ENCODE measurements around the gene MGMT.

The MGMT gene

DNA sequence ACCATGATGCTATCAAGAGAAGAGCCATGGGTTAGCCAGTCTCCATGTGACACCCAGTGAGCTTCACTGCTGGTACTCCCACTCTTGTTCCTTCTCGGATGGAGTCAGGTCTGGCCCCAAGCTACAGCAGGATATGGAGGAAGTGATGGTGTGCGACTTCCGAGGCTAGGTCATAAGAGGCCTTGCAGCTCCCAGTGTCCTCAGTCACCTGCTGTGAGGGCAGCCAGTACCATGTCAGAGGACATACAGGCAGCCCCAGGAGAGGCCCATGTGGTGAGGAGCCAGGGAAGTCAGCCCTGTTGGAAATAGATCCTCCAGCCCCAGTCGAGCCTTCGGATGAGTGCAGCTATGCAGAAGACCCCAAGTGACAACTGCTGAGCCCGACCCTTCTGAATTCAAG lies 260.0 kb downstream of the MGMT start:
- no peak for DNase-seq (ENCODE audit: low read depth in 3 of 3, low spot score in 1 of 3)

DNA sequence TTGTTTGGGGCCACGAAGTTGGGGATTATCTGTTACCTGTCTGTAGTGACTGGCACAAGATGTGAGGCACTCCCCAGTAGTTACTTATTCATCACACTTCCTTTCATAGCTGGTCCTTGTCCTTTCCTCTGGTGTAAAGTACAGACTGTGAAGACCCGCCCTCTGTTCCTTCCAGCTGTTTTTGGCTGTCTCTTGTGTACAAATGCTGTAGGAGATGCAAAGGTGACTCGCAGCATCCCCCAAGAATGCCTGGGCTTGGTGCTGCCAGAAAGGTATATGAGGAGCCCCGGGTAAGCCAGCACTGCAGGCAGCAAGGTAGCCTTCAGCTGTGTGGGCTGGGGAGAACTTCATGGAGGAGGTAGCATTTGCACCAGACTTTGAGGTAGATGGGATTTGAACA lies 260.5 kb downstream of the MGMT start:
- DNase-seq (ENCODE audit: low read depth in 3 of 3, low spot score in 1 of 3): no peak

DNA sequence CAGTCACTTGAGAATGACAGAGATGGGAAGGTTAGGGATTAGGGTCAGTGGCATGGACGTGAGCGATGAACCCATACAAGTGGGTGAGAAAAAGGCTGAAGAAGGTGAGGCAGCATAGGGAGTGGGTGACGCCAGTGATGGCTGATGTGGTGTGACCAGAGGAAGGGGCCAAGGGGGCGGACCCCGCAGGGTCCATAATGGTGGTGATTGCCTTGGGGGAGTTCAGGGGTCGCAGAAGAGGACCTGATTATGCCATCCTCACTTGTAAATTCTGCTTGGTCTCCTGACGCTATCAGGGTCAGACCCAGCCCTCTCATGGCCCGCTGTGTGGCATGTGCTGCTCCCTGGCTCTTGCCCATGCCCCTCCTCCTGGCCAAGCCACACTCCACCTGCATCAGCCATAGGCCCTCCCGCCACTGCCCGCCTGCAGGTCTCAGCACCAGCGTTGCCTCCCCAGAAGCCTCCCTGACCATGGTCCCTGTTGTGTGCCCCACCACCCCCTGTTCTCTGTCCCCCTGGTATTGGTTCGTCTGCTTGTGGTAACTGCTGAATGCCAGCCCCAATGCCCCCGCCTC lies 261.3 kb downstream of the MGMT start:
- no peak for DNase-seq (ENCODE audit: low read depth in 3 of 3, low spot score in 1 of 3)

DNA sequence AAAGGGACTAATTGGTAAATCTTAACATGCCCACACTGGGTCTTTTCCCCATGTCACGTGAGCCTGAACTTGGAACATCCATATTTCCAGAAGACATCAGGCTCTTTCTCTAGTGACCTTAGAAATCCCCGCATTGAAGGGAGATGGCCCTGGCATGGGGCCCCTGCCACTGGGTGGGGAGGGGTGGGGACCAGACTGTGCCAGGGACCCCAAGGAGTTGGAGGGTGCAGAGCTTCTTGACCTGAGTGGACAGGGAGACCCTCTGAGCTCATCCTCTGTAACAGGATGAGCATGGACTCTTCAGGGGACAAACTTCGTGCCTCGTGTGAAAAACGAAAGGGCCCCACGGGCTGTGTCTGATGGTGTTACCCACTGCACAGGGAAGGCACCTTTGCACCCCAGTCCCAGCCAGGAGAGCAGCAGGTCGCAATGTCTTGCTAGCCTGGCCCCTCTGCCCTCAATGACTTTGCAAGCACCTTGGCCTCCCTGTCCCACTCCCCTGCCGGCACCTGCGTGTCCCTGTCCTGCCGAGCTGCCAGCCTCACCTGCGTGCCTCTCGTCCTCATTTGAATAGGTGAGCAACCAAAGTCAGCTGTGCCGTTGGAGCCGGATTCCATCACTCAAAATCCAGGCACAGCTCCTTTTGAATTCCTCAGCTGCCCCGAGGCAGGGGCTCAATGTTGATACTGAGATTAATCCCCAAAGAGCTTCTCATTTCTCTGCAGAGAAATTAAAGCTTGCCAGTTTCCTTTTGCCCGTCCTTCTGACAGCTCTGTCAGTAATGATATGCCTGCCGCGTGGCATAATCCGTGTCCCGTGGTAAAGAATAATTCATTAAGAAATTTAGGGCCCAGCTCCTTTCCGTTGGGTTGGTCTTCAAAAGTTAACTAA lies 262.1 kb downstream of the MGMT start:
- no peak for DNase-seq (ENCODE audit: low read depth in 3 of 3, low spot score in 1 of 3)

DNA sequence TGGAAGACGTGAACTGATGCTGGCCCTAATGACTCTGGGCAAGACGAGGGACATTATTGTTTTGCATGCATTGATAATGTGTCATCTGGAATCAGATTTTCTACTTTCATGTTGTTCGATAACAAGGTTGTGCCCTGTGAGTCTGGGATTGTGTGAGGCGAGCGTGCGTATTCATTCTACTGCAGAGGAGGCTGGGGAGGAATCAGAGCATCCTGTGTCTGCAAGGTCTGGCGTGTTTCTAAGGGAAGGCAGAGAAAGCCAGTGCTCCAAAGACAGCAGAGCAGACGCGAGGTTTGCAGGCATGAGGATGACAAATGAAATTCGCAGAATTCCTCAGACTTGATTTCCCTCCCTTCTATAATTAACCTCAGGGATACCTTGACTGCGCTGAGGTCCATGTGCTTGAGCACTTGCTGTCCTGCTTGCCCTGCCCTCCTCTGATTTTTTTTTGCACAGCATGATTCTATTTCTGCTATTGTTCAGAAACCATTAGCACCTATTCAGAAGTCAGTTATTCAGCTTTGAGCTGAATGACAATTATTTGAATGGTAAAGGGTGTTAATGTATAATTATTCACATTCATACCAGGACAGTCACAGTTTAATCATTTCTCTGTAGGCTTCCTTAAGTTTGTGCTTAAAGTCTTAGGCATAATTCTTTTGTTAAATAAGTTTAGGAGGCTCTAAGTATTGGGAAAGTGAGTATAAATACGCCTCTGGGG lies 263.4 kb downstream of the MGMT start:
- DNase-seq (ENCODE audit: low read depth in 3 of 3, low spot score in 1 of 3): no peak

DNA sequence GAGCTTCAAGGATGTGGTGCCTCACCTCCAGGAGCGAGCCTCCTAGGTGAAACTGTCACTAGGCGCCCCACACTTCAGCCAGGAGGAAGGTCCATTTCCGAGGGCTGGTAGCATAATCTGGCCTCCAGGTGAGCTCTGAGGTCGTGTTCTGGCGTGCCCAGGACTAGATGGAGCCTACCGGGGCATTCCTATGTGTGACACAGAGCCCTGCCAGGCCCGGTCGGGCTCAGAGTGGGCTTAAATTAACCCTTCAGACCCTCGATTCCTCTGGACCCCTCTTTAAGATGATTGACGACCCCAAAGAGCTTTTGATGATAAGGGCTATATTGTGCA lies 263.9 kb downstream of the MGMT start:
- DNase-seq (ENCODE audit: low read depth in 3 of 3, low spot score in 1 of 3): no peak

DNA sequence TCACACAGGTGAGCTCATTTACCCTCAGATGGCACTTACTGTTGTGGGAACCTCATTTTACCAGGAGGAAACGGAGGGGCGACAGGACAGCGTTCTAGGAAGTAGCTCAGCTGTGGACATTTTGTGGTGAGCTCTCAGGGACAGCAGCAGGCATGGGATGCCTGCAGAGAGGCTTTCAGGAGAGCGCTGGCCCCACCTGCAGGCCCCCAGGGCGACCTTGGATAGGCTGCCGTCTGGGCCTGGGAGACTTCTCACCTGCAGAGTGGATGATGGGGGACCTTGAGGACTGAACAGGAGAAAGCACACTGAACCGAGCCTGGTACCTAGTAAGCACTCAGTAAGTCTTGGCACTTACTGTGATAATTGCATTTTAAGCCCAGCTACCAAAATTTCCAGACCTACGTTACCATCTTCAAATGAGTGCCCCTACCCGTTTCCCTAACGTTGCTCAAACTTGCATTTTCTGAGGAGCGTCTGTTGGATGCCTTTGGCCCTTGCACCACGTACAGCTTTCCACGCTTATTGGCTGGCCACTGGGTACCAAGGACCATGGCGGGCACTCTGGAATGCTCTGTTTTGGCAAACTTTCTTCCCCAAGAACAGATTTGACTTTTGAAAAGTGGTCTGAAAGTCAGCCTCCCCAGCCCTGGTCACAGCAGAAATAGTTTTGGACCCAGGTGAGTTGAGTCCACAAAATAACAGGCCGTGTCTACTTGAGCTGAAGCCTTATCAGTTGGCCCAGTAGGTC lies 273.7 kb downstream of the MGMT start:
- no peak for DNase-seq (ENCODE audit: low read depth in 3 of 3, low spot score in 1 of 3)

DNA sequence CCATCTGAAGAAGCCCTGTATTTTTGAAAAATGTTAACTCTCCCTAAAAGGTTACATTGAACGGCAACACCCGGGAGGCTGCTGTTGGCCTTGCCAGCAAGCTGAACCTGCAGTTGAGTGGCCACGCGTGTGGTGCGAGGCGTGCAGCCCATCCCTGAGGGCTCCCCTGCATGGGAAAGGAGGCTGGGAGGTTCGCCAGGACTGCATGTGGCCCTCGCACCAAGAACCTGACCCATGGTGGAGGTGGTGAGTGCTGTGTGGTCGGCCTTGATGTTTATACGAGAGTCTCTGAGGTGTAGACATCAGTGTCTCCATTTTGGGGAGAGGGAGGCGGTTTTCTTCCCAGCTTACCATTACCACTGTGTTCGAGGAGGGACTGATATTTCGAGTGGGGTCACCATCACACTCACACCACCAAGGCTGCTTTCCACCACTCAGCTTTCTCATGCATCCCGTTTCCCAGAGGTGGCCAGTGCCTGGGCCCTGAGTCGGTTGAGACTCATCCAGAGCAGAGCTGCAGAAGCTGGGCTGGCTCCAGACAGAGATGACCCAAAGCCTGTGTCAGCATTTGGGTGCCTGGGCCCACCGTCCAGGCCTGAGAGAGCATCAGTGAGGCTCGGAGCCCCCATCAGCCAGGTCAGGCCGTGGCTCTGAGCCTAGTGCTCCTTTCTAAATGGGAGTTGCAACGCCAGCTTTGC lies 274.4 kb downstream of the MGMT start:
- no peak for DNase-seq (ENCODE audit: low read depth in 3 of 3, low spot score in 1 of 3)

DNA sequence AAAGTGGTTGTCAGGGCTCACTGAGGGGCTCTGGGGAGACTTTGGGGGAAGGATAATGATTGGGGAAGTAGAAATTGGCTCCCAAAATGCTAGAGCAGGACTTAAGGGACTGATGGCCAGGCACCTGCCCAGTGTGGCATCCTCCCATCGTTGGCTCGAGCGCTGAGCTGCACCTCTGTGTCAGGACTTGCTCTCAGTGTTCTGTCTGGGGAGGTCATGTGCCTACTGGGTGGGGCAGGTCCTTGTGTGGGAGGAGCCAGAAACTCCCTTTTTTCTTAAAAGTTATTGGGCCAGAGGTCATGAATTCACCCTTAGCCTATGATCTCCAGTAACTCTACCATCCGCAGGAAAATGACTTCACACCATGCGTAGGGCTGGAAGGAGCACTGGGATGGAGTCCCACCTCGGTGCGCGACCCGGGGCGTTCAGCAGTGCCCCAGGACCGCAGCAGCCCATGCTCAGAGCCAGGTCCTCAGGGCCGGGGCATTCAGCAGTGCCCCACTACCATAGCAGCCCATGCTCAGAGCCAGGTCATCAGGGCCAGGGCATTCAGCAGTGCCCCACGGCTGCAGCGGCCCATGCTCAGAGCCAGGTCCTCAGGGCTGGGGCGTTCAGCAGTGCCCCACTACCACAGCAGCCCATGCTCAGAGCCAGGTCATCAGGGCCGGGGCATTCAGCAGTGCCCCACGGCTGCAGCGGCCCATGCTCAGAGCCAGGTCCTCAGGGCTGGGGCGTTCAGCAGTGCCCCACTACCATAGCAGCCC lies 275.1 kb downstream of the MGMT start:
- DNase-seq (ENCODE audit: low read depth in 3 of 3, low spot score in 1 of 3): no peak

DNA sequence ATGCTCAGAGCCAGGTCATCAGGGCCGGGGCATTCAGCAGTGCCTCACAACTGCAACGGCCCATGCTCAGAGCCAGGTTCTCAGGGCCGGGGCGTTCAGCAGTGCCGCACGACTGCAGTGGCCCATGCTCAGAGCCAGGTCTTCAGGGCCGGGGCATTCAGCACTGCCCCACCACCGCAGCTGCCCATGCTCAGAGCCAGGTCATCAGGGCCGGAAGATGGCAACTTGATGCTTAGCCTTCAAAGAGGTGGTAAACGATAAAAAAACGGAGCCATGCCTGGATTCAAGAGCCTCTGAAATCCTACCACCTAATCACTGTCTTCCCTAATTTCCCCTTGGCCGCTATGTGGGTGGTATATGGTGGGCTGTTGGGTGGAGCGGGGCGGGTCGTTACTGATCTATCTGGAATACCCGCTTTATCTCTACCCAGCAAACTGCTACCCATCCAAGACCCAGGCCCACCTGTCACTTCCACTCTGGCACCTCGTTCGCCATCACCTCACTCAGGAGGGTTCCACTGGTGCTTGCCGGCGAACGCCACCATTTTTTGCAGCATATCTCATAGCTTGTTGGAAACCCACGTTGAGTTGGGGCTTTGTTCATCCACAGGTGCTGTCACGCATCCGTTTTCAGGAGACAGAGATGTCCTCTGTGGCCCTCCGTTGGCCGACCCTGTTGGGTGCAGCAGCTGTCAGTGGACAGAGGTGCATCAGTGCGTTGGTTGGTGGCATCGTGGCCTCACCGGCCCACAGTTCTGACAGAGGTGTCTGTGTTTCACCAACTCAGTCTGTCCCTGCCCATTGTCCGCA lies 275.9 kb downstream of the MGMT start:
- DNase-seq (ENCODE audit: low read depth in 3 of 3, low spot score in 1 of 3): no peak

DNA sequence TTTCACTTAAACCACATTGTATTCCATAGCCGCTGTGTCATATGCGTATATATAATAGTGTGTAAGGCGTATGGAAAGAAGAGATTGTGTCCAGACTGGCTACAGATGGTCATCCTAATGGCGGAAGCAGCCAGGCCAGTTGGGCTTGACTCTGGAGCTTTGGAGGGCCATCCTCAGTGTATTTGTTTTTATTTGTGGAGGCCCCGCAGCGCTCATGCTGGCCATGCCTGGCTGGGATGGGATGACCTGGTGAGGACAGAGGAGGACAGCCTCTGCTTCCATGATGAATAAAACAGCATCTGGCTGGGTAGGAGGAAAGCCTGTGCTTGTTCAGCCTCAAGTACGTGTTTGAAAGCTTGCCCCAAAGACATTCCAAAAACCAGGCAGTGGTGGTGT lies 276.7 kb downstream of the MGMT start:
- no peak for DNase-seq (ENCODE audit: low read depth in 3 of 3, low spot score in 1 of 3)

DNA sequence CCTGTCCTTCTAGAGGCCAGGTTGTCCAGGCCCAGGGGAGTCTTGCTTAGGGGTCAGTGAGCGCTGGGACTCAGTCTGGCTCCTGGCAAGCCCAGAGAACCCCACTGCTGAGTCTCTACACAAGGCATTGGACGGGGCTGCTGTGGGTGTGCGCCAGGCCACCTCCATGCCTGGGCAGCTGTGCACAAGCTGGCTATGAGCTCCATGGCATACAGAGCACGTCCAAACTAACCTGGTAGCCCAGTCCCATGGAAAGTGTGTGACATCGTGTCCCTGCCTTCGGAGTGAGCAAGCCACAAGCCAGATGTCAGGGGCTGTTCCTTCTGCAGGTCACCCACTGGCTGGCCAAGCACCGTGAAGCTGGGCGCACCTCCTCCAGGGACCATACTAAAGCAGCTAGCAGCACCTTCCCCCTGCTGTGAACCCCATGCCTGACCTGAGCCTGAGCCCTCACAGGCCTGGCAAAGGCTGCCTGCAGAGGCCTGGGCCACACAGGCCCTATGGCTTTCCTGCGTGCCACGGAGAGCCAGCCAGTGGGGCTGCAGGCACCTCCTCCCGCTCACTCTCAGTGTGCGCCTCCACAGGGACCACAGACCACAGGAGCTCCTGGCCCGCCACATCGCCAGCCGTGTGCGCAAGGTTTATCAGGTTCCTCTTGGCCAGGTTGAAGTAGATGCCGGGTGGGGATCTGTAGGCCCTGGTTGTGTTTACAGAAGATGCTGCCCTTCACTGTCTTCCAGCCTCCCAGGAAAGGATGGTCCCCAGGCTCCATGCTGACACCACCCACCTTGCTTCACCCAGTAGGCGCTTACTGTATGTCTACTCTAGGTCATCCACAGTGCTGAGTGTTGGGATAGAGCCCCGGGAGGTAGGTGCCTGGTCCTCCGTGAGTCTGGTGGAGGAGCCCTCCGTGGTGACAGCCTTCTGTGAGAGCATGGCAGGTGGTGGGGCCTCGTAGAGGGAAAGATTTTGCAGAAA lies 277.4 kb downstream of the MGMT start:
- DNase-seq (ENCODE audit: low read depth in 3 of 3, low spot score in 1 of 3): no peak

DNA sequence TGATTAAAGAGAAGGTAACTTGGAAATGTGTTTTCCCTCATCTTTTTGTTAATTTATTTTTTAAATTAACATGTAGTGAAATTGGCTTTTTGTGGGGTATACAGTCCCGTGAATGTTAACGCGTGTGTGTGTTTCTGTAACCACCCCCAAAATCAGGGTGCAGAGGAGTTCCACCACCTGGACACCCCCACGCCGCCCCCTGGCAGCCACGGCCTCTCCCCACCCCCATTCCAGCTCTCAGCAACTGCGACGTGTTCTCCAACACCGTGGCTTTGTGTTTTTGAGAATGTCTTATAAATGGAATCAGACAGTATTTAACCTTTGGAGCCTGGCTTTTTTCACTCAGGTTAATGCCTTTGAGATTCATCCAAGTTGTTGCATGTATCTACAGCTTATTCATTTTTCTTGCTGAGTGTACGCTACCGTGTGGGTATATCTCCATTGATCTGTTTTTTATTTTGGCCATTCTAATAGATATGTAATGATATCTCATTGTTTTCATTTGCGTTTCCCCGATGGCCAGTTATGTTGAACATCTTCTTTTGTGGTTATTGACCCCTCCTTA lies 278.2 kb downstream of the MGMT start:
- no peak for DNase-seq (ENCODE audit: low read depth in 3 of 3, low spot score in 1 of 3)

DNA sequence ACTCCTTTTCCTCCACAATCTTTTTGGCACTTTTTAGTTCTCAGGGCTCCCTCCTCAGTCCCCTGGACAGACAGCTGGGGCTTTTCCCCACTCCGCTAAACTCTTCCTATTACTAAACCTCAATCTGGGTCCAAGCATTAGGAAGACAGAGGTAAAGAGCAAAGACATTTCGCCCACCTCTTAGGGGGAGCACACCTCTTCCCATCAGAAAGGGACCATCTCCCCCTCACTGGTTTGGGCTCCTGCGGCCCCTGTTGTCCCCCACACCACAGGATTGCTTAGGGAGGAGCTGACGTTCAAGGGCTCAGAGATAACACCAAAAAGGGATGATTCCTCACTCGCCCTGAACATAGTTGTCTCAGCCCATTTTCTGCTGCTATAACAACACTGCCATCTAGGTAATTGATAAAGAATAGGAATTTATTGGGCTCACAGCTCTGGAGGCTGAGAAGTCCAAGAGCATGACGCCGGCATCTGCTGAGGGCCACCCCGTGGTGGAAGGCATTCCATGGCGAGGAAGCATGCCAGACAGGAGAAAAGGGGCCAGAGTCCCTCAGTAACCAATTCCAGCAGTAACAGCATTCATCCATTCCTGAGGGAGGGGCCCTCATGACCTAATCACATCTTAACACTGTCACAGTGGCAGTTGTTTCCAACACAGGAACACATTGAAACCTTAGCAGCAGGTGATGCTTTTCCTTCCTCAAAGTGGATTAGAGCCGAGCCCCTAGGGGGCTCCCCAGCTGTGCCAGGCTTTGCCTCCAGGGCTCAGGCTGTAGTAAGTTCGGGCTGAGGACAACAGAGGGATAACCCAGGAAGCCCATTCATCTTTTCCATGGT lies 287.4 kb downstream of the MGMT start:
- no peak for DNase-seq (ENCODE audit: low read depth in 3 of 3, low spot score in 1 of 3)

DNA sequence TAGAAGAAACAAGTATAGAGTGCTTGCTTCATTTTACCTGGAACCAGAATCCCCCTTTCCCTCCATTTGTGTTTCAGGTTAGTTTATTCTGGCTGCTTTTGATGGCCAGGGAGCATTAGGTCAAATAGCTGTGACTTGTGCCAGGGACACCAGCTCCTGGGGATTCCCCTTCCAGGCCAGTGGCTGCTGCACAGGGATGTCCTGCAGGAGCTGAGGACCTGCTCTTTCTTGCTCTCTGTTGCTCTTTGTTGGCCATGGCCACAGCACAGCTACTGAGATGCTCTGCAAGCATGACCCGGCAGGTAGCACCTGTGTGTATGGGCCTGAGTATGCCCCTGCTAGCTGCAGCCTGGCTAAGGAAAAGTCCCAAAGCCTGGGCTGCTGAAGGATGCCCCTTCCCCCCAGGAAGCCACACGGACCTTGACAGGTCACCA lies 288.1 kb downstream of the MGMT start:
- no peak for DNase-seq (ENCODE audit: low read depth in 3 of 3, low spot score in 1 of 3)

DNA sequence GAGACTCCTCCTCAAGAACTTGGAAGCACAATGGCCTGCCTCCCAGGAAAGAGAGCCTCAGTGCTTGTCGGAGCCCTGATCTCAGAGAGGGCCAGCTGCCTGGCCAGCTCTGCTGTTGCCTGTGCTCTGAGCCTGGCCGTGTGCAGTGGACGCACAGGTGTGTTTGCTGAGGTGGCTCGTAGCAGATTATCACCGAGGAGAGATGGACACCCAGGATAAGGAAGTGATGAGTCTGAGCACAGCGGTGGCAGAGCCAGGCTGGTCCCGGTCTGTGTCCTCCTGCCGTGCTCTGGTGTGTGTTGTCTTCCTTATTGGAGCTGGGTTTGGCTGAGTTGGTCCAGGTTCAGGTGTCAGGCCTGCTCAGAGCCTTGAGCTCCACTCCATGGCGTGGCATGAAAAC lies 288.6 kb downstream of the MGMT start:
- no peak for DNase-seq (ENCODE audit: low read depth in 3 of 3, low spot score in 1 of 3)

All from stimulated activated CD4-positive, alpha-beta T cell treated with anti-CD3 and anti-CD28 coated beads, TNF-alpha, amount 100 ng/mL, for 1 hour (primary cell).